ENCODE results near the gene STRIP2. TPM values are rescaled to one million over a fixed set of nuclear protein-coding genes. Genes with fewer than 3 reads are reported as not detected.

Gene STRIP2
- total and polyA plus RNA-seq, 2 of the 13 experiments (the other 11 are each of a cell fraction or from before 2014, with no cell fraction given), result 3.9 to 8.2 TPM

DNA sequence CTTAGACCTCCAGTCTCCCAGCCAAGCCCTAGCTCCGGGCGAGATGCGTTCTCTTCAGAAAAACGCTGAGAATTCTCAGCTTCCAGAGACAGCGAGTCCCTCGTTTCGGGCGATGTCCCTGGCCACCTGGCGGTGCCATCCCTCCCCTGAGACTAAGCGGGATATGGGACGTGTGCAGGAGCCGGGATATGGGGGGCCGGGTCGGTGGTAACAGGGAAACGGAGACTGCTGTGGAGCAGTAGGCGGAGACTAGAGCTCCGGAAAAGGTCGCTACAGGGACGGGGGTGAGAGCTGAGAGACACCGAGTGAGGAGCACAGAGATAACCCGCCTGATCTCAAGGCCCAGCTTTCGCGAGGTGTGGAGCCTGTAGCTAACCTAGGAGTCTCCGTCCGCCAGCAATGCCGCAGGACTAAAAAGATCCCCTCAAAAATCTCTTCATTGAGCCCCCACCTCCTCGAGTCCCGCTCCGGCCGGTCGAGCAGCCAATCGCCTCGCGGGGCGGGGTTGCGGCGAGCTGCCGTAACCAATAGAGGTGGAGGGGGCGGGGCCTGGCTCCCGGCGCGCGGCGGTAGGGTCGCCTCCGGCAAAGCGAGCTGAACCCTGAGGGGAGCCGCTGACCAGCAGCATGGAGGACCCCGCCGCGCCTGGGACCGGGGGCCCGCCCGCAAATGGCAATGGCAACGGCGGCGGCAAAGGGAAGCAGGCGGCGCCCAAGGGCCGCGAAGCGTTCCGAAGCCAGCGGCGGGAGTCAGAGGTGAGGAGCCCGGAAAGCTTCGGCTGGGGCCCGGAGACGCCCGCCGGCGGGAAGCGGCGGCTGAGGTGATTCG is at the start of gene STRIP2 (continued):
- TF ChIP-seq JUND (CRISPR knock-in tag; IDR thresholded peaks at IDR 0.05), result no peak
- TF ChIP-seq ZNF20 (CRISPR knock-in tag; IDR thresholded peaks at IDR 0.05), result 0 out of 2 replicates have a peak, but pooled peaks have one; percentile 58
- TF ChIP-seq JUN (CRISPR knock-in tag; IDR thresholded peaks at IDR 0.05), result no peak
- TF ChIP-seq, protein P1, sequence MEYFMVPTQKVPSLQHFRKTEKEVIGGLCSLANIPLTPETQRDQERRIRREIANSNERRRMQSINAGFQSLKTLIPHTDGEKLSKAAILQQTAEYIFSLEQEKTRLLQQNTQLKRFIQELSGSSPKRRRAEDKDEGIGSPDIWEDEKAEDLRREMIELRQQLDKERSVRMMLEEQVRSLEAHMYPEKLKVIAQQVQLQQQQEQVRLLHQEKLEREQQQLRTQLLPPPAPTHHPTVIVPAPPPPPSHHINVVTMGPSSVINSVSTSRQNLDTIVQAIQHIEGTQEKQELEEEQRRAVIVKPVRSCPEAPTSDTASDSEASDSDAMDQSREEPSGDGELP (IDR thresholded peaks at IDR 0.05; ENCODE audit: borderline replicate concordance, low read depth), result no peak
- TF ChIP-seq GABPA (IDR thresholded peaks at IDR 0.05; ENCODE audit: low read depth, low read length), result no peak
- no peak for TF ChIP-seq GABPA (CRISPR knock-in tag; IDR thresholded peaks at IDR 0.05; ENCODE audit: low read depth)
- TF ChIP-seq, protein P2, sequence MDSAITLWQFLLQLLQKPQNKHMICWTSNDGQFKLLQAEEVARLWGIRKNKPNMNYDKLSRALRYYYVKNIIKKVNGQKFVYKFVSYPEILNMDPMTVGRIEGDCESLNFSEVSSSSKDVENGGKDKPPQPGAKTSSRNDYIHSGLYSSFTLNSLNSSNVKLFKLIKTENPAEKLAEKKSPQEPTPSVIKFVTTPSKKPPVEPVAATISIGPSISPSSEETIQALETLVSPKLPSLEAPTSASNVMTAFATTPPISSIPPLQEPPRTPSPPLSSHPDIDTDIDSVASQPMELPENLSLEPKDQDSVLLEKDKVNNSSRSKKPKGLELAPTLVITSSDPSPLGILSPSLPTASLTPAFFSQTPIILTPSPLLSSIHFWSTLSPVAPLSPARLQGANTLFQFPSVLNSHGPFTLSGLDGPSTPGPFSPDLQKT (CRISPR knock-in tag; IDR thresholded peaks at IDR 0.05; ENCODE audit: borderline replicate concordance), result no peak
- TF ChIP-seq, protein P3, sequence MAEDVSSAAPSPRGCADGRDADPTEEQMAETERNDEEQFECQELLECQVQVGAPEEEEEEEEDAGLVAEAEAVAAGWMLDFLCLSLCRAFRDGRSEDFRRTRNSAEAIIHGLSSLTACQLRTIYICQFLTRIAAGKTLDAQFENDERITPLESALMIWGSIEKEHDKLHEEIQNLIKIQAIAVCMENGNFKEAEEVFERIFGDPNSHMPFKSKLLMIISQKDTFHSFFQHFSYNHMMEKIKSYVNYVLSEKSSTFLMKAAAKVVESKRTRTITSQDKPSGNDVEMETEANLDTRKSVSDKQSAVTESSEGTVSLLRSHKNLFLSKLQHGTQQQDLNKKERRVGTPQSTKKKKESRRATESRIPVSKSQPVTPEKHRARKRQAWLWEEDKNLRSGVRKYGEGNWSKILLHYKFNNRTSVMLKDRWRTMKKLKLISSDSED (CRISPR knock-in tag; IDR thresholded peaks at IDR 0.05), result no peak
- TF ChIP-seq ZNF616 (CRISPR knock-in tag; IDR thresholded peaks at IDR 0.05; ENCODE audit: low read depth), result peak; percentile 82
- TF ChIP-seq, protein P4, sequence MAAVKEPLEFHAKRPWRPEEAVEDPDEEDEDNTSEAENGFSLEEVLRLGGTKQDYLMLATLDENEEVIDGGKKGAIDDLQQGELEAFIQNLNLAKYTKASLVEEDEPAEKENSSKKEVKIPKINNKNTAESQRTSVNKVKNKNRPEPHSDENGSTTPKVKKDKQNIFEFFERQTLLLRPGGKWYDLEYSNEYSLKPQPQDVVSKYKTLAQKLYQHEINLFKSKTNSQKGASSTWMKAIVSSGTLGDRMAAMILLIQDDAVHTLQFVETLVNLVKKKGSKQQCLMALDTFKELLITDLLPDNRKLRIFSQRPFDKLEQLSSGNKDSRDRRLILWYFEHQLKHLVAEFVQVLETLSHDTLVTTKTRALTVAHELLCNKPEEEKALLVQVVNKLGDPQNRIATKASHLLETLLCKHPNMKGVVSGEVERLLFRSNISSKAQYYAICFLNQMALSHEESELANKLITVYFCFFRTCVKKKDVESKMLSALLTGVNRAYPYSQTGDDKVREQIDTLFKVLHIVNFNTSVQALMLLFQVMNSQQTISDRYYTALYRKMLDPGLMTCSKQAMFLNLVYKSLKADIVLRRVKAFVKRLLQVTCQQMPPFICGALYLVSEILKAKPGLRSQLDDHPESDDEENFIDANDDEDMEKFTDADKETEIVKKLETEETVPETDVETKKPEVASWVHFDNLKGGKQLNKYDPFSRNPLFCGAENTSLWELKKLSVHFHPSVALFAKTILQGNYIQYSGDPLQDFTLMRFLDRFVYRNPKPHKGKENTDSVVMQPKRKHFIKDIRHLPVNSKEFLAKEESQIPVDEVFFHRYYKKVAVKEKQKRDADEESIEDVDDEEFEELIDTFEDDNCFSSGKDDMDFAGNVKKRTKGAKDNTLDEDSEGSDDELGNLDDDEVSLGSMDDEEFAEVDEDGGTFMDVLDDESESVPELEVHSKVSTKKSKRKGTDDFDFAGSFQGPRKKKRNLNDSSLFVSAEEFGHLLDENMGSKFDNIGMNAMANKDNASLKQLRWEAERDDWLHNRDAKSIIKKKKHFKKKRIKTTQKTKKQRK (IDR thresholded peaks at IDR 0.05; ENCODE audit: low read length), result no peak
- TF ChIP-seq, protein P5, sequence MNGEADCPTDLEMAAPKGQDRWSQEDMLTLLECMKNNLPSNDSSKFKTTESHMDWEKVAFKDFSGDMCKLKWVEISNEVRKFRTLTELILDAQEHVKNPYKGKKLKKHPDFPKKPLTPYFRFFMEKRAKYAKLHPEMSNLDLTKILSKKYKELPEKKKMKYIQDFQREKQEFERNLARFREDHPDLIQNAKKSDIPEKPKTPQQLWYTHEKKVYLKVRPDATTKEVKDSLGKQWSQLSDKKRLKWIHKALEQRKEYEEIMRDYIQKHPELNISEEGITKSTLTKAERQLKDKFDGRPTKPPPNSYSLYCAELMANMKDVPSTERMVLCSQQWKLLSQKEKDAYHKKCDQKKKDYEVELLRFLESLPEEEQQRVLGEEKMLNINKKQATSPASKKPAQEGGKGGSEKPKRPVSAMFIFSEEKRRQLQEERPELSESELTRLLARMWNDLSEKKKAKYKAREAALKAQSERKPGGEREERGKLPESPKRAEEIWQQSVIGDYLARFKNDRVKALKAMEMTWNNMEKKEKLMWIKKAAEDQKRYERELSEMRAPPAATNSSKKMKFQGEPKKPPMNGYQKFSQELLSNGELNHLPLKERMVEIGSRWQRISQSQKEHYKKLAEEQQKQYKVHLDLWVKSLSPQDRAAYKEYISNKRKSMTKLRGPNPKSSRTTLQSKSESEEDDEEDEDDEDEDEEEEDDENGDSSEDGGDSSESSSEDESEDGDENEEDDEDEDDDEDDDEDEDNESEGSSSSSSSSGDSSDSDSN (CRISPR knock-in tag; IDR thresholded peaks at IDR 0.05), result peak; percentile 95
- no peak for TF ChIP-seq HDAC2 (CRISPR knock-in tag; IDR thresholded peaks at IDR 0.05)
- TF ChIP-seq ZNF629 (CRISPR knock-in tag; conservative IDR thresholded peaks at IDR 0.05), result no peak
- TF ChIP-seq, protein P6, sequence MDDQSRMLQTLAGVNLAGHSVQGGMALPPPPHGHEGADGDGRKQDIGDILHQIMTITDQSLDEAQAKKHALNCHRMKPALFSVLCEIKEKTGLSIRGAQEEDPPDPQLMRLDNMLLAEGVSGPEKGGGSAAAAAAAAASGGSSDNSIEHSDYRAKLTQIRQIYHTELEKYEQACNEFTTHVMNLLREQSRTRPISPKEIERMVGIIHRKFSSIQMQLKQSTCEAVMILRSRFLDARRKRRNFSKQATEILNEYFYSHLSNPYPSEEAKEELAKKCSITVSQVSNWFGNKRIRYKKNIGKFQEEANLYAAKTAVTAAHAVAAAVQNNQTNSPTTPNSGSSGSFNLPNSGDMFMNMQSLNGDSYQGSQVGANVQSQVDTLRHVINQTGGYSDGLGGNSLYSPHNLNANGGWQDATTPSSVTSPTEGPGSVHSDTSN (CRISPR knock-in tag; IDR thresholded peaks at IDR 0.05; ENCODE audit: borderline replicate concordance), result no peak
- TF ChIP-seq, protein P7, sequence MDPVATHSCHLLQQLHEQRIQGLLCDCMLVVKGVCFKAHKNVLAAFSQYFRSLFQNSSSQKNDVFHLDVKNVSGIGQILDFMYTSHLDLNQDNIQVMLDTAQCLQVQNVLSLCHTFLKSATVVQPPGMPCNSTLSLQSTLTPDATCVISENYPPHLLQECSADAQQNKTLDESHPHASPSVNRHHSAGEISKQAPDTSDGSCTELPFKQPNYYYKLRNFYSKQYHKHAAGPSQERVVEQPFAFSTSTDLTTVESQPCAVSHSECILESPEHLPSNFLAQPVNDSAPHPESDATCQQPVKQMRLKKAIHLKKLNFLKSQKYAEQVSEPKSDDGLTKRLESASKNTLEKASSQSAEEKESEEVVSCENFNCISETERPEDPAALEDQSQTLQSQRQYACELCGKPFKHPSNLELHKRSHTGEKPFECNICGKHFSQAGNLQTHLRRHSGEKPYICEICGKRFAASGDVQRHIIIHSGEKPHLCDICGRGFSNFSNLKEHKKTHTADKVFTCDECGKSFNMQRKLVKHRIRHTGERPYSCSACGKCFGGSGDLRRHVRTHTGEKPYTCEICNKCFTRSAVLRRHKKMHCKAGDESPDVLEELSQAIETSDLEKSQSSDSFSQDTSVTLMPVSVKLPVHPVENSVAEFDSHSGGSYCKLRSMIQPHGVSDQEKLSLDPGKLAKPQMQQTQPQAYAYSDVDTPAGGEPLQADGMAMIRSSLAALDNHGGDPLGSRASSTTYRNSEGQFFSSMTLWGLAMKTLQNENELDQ (CRISPR knock-in tag; IDR thresholded peaks at IDR 0.05; ENCODE audit: borderline replicate concordance), result no peak
